ENCODE results near the gene KCNQ1.

DNA sequence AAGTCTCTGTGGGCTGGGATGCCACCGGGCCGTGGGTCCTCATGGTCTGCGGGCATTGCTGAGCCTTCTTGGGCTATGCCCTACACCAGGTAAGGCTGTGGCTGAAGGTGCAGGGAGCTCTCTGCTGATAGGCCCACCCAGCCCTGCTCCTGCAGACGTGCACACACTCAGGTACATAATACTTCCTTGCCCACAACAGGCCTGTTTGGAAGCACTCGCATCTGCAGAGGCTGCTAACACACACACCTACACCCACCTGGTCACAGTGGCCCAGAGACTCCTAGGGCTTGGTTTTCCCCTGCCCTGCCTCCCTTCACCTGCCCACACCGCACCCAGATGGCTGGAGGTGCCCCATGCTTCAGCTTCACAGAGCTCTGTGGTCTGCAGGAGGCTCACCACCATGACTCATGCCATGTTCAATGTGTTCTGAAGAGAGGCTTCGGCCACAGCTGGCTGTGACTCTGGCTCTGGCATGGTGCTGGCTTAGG, 327.8 kb downstream of the KCNQ1 start:
- no peak for TF ChIP-seq EZH2 (IDR thresholded peaks at IDR 0.05; ENCODE audit: low read depth, unreplicated experiment)
- TF ChIP-seq, protein P1, sequence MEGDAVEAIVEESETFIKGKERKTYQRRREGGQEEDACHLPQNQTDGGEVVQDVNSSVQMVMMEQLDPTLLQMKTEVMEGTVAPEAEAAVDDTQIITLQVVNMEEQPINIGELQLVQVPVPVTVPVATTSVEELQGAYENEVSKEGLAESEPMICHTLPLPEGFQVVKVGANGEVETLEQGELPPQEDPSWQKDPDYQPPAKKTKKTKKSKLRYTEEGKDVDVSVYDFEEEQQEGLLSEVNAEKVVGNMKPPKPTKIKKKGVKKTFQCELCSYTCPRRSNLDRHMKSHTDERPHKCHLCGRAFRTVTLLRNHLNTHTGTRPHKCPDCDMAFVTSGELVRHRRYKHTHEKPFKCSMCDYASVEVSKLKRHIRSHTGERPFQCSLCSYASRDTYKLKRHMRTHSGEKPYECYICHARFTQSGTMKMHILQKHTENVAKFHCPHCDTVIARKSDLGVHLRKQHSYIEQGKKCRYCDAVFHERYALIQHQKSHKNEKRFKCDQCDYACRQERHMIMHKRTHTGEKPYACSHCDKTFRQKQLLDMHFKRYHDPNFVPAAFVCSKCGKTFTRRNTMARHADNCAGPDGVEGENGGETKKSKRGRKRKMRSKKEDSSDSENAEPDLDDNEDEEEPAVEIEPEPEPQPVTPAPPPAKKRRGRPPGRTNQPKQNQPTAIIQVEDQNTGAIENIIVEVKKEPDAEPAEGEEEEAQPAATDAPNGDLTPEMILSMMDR (conservative IDR thresholded peaks at IDR 0.05; ENCODE audit: low read depth in 2 of 2), result no peak
- no peak for TF ChIP-seq STAT1 (IDR thresholded peaks at IDR 0.05; ENCODE audit: unreplicated experiment)
- no peak for TF ChIP-seq POLR2AphosphoS5 (IDR thresholded peaks at IDR 0.05; ENCODE audit: low read depth)
- no peak for TF ChIP-seq EZH2phosphoT487 (IDR thresholded peaks at IDR 0.05; ENCODE audit: unreplicated experiment)
- no peak for TF ChIP-seq ZNF331 (CRISPR knock-in tag; IDR thresholded peaks at IDR 0.05; ENCODE audit: low read depth)
- TF ChIP-seq, protein P2, sequence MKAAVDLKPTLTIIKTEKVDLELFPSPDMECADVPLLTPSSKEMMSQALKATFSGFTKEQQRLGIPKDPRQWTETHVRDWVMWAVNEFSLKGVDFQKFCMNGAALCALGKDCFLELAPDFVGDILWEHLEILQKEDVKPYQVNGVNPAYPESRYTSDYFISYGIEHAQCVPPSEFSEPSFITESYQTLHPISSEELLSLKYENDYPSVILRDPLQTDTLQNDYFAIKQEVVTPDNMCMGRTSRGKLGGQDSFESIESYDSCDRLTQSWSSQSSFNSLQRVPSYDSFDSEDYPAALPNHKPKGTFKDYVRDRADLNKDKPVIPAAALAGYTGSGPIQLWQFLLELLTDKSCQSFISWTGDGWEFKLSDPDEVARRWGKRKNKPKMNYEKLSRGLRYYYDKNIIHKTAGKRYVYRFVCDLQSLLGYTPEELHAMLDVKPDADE (IDR thresholded peaks at IDR 0.05), result no peak
- TF ChIP-seq, protein P3, sequence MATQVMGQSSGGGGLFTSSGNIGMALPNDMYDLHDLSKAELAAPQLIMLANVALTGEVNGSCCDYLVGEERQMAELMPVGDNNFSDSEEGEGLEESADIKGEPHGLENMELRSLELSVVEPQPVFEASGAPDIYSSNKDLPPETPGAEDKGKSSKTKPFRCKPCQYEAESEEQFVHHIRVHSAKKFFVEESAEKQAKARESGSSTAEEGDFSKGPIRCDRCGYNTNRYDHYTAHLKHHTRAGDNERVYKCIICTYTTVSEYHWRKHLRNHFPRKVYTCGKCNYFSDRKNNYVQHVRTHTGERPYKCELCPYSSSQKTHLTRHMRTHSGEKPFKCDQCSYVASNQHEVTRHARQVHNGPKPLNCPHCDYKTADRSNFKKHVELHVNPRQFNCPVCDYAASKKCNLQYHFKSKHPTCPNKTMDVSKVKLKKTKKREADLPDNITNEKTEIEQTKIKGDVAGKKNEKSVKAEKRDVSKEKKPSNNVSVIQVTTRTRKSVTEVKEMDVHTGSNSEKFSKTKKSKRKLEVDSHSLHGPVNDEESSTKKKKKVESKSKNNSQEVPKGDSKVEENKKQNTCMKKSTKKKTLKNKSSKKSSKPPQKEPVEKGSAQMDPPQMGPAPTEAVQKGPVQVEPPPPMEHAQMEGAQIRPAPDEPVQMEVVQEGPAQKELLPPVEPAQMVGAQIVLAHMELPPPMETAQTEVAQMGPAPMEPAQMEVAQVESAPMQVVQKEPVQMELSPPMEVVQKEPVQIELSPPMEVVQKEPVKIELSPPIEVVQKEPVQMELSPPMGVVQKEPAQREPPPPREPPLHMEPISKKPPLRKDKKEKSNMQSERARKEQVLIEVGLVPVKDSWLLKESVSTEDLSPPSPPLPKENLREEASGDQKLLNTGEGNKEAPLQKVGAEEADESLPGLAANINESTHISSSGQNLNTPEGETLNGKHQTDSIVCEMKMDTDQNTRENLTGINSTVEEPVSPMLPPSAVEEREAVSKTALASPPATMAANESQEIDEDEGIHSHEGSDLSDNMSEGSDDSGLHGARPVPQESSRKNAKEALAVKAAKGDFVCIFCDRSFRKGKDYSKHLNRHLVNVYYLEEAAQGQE (IDR thresholded peaks at IDR 0.05; ENCODE audit: unreplicated experiment), result no peak

All from GM23338 (cell line).